Nephron (organoid): ENCODE data around the gene C16orf82.
A peak's percentile ranks its signal among the peaks of the same experiment; 100 is the strongest.
"Not testable (repeated sequence)": the region's sequence is repeated elsewhere in the genome, so short reads cannot be mapped to it uniquely, and the experiment has no call there.

ENCODE experiments used
- H3K27ac Mint-ChIP-seq, 3 experiments: 2 replicates each; pipeline ENCODE4 v1.8.0; 2020; ENCODE audit warnings: mixed read lengths in 3 of 3, mild to moderate bottlenecking in 2 of 3, moderate library complexity in 1 of 3
- H3K27me3 Mint-ChIP-seq: 2 replicates; pipeline ENCODE4 v1.8.0; 2021; ENCODE audit warnings: low read depth, mild to moderate bottlenecking, moderate library complexity, mixed read lengths
- H3K36me3 Mint-ChIP-seq: 2 replicates; pipeline ENCODE4 v1.8.0; 2020; ENCODE audit warnings: low read depth, mixed read lengths
- H3K4me1 Mint-ChIP-seq: 2 replicates; pipeline ENCODE4 v1.8.0; 2020; ENCODE audit warnings: mixed read lengths
- H3K4me3 Mint-ChIP-seq, 3 experiments: 2 replicates each; pipeline ENCODE4 v1.8.0; 2020; ENCODE audit warnings: mild to moderate bottlenecking in 3 of 3, mixed read lengths in 3 of 3, moderate library complexity in 2 of 3
- H3K9me3 Mint-ChIP-seq: 2 replicates; pipeline ENCODE4 v1.8.0; 2020; ENCODE audit warnings: mixed read lengths
- CTCF ChIP-seq, 3 experiments: fragments of 200-600 bp; sonication (generic); IDR thresholded peaks; one replicate each; pipeline ENCODE4 v1.5.0; 2021; ENCODE audit warnings: antibody characterized with exemption in 3 of 3; ENCODE audit not compliant: unreplicated experiment in 3 of 3

The C16orf82 gene

GRCh38 chr16:27080895-27081294 lies 14.2 kb downstream of the C16orf82 start:
- TF ChIP-seq CTCF (IDR thresholded peaks at IDR 0.05; ENCODE audit: unreplicated experiment in 3 of 3): peak in 1 of 3 experiments; percentile 28
- H3K36me3 Mint-ChIP-seq: no peaks in the 10 kb centered on the region
- H3K4me1 Mint-ChIP-seq: no peaks in the 10 kb centered on the region
- no peak overlapping the region for H3K4me3 Mint-ChIP-seq
- peaks cover 15% of the 10 kb centered on the region for H3K27me3 Mint-ChIP-seq
- peaks cover 5% of the 10 kb centered on the region for H3K9me3 Mint-ChIP-seq
- H3K27ac Mint-ChIP-seq: no peak overlapping the region

- Mint-ChIP-seq H3K27ac (peak overlapping the region in 1 of 3 experiments; percentile 8), H3K9me3 (no peaks in the 10 kb centered on the region), H3K4me3 (no peak overlapping the region)
Observed at GRCh38 chr16:27083861-27084261, 17.1 kb downstream of the C16orf82 start.

GRCh38 chr16:27084307-27085028 lies 17.7 kb downstream of the C16orf82 start:
- no peaks in the 10 kb centered on the region for H3K36me3 Mint-ChIP-seq
- H3K9me3 Mint-ChIP-seq: no peaks in the 10 kb centered on the region
- H3K27me3 Mint-ChIP-seq: peaks cover 11% of the 10 kb centered on the region

More at GRCh38 chr16:27083861-27084261, 17.1 kb downstream of the C16orf82 start:
- H3K27me3 Mint-ChIP-seq: peaks cover 8% of the 10 kb centered on the region
- no peak for TF ChIP-seq CTCF (IDR thresholded peaks at IDR 0.05; ENCODE audit: unreplicated experiment in 3 of 3)
- H3K36me3 Mint-ChIP-seq: no peaks in the 10 kb centered on the region
- no peaks in the 10 kb centered on the region for H3K4me1 Mint-ChIP-seq

GRCh38 chr16:27085182-27085581 lies 18.5 kb downstream of the C16orf82 start:
- Mint-ChIP-seq H3K4me1 (no peaks in the 10 kb centered on the region), H3K9me3 (no peaks in the 10 kb centered on the region), H3K4me3 (no peak overlapping the region), H3K36me3 (no peaks in the 10 kb centered on the region), H3K27me3 (peaks cover 14% of the 10 kb centered on the region), H3K27ac (no peak overlapping the region)
- TF ChIP-seq CTCF (IDR thresholded peaks at IDR 0.05; ENCODE audit: unreplicated experiment in 3 of 3): no peak

More at GRCh38 chr16:27084307-27085028, 17.7 kb downstream of the C16orf82 start:
- TF ChIP-seq CTCF (IDR thresholded peaks at IDR 0.05; ENCODE audit: unreplicated experiment in 3 of 3): no peak
- Mint-ChIP-seq H3K4me3 (no peak overlapping the region), H3K4me1 (no peaks in the 10 kb centered on the region), H3K27ac (peak overlapping the region in 1 of 3 experiments; percentile 8)

GRCh38 chr16:27086031-27086430 lies 19.3 kb downstream of the C16orf82 start:
- H3K36me3 Mint-ChIP-seq, H3K27ac Mint-ChIP-seq, H3K4me1 Mint-ChIP-seq, H3K4me3 Mint-ChIP-seq, H3K9me3 Mint-ChIP-seq: not testable (repeated sequence)
- peaks cover 14% of the 10 kb centered on the region for H3K27me3 Mint-ChIP-seq

- TF ChIP-seq CTCF (IDR thresholded peaks at IDR 0.05; ENCODE audit: unreplicated experiment in 3 of 3): no peak
- H3K4me3 Mint-ChIP-seq: no peak overlapping the region
- peaks cover 21% of the 10 kb centered on the region for H3K27me3 Mint-ChIP-seq
- no peak overlapping the region for H3K27ac Mint-ChIP-seq
- no peaks in the 10 kb centered on the region for H3K36me3 Mint-ChIP-seq
- no peaks in the 10 kb centered on the region for H3K4me1 Mint-ChIP-seq
- no peaks in the 10 kb centered on the region for H3K9me3 Mint-ChIP-seq
Observed at GRCh38 chr16:27088216-27088615, 21.5 kb downstream of the C16orf82 start.
